Measurements from ENCODE around the gene PCGF3.

DNA sequence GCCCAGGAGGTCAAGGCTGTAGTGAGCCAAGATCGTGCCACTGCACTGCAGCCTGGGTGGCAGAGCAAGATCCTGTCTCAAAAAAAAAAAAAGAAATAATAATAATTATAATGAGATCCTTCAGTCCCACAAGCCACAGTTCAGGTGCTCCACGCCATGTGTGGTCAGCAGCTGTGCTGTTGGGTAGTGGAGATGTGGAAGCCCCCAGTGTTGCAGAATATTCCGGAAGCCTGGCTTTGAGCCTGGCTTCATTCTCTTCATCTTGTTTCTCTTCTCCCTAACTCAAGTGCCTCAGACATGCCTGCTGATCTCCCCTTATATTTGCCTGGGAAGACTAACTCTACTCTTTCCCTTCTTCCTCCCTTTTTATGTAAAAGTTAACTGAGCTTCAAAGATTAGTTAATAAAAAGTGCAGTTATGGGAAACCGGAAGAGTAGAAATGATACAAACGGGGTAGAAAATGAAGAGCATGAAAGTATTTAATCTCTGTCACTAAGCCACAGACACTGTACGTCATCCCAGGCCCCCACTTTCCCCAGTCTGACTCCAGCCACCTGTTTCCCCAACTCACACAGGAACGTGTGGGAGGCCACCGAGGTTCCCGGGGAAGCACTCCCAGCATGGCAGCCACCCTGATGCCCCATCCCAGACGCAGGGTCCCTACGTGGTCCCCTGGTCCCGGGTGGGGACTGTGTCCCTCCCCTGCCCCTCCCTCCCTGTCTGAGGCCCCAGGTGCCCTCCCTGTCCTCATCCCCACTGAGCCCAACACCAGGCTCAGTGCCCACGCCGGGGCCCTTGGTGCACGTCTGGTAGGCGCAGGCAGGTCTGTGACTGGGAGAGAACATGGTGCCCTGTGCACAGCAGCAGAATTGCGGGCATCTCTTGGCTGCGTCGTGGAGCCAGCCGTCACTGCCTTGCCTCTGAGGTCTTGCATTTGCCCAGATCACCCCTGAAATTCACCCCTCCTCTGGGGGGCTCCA lies 24.0 kb downstream of the PCGF3 start:
- TF ChIP-seq POLR2AphosphoS5 (IDR thresholded peaks at IDR 0.05) (no peak), POLR2A (IDR thresholded peaks at IDR 0.05; ENCODE audit: low read depth) (no peak)
- TF ChIP-seq, protein P1, sequence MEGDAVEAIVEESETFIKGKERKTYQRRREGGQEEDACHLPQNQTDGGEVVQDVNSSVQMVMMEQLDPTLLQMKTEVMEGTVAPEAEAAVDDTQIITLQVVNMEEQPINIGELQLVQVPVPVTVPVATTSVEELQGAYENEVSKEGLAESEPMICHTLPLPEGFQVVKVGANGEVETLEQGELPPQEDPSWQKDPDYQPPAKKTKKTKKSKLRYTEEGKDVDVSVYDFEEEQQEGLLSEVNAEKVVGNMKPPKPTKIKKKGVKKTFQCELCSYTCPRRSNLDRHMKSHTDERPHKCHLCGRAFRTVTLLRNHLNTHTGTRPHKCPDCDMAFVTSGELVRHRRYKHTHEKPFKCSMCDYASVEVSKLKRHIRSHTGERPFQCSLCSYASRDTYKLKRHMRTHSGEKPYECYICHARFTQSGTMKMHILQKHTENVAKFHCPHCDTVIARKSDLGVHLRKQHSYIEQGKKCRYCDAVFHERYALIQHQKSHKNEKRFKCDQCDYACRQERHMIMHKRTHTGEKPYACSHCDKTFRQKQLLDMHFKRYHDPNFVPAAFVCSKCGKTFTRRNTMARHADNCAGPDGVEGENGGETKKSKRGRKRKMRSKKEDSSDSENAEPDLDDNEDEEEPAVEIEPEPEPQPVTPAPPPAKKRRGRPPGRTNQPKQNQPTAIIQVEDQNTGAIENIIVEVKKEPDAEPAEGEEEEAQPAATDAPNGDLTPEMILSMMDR (IDR thresholded peaks at IDR 0.05) = no peak

Measured in esophagus muscularis mucosa (tissue), 3 donors.